ENCODE data around the gene PLB1.

The PLB1 gene

DNA sequence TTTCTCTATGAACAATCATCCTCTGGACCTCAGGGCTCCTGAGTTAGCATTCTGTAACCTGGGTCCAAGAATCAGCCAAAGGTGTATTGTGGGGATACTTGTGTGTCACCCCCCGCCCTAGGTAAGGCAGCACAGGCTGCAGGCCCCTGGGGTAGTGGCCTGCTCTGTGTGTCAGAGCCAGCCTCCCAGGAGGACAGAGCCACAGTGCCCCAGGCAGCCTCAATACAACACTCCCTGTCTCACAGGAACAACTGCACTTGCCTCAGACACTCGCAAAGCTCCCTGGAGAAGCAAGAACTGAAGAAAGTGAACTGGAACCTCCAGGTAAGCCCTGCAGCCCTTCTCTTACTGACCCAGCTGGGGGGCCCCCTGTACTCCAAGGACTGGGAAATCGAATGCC, 134.5 kb downstream of the PLB1 start:
- DNase-seq (ENCODE audit: low read depth), result no peak

DNA sequence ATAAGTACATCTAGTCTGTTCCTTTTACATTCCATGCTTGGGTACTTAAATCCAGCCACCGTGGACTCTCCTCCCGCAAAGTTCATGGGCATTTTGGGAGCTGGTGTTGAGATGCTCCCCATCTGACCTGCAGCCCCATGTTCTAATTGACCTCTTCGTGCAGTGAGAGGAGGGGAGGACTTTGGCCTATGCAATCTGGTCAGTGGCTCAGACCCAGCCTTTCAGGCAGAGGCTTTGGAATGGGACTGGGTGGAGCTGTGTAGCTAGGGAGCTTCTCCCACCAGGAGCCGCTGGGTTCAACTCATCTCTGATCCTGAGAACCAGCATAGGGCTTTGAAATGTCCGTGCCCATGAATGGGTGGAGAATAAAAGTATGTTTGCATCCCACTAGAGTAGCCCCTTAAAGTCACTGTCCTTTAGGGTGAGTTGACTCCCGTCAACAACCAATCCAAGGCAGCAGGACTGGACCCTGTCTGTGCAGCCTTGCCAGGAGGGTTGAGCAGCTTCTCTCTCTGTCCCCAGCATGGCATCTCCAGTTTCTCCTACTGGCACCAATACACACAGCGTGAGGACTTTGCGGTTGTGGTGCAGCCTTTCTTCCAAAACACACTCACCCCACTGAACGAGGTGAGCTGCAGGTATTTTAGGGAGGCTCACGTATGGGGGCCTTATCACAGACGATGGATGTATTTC, 135.8 kb downstream of the PLB1 start:
- no peak for DNase-seq (ENCODE audit: low read depth)

GRCh38 chr2:28632791-28633190, 136.9 kb downstream of the PLB1 start:
- no peak for DNase-seq (ENCODE audit: low read depth)

GRCh38 chr2:28633204-28633603, 137.3 kb downstream of the PLB1 start:
- no peak for DNase-seq (ENCODE audit: low read depth)

DNA sequence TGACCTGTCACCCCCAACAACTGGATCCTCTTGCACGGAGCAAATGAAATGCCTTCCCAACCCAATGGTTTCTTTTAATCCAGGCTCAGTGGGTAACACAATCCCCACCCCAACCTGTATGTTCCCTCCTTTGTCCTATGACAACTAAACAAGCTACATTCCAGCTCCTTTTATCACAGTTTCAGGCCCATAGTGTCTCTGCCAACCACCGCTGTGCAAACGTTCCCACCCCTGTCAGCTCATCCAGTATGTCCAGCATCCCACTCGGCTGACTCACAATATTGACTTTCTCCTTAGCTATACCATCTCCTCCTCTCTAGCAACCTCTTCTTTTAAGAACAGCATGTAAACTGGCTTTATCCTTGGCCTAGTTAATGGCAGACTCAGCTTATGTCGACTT, 137.9 kb downstream of the PLB1 start:
- no peak for DNase-seq (ENCODE audit: low read depth)

DNA sequence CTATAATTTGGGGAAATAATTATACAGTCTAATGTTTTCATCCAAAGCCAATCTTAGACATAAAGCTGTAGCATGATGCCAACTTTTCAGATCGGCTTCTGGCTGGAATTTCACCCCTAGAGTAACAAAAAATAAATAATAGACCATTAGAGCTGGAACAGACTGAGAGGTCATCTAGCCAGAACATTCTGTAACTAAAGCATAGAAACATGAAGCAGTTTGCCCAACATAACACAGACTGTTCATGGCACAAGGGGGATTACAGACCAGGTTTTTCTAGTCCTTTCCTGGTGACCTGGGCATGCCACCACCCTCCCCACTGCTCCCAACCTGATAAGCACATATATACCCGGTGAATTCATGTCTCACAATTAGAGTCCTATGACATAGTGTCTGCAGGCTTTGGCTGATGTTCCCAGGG, 139.3 kb downstream of the PLB1 start:
- DNase-seq (ENCODE audit: low read depth), result no peak

GRCh38 chr2:28636491-28636890, 140.6 kb downstream of the PLB1 start:
- DNase-seq (ENCODE audit: low read depth), result no peak

DNA sequence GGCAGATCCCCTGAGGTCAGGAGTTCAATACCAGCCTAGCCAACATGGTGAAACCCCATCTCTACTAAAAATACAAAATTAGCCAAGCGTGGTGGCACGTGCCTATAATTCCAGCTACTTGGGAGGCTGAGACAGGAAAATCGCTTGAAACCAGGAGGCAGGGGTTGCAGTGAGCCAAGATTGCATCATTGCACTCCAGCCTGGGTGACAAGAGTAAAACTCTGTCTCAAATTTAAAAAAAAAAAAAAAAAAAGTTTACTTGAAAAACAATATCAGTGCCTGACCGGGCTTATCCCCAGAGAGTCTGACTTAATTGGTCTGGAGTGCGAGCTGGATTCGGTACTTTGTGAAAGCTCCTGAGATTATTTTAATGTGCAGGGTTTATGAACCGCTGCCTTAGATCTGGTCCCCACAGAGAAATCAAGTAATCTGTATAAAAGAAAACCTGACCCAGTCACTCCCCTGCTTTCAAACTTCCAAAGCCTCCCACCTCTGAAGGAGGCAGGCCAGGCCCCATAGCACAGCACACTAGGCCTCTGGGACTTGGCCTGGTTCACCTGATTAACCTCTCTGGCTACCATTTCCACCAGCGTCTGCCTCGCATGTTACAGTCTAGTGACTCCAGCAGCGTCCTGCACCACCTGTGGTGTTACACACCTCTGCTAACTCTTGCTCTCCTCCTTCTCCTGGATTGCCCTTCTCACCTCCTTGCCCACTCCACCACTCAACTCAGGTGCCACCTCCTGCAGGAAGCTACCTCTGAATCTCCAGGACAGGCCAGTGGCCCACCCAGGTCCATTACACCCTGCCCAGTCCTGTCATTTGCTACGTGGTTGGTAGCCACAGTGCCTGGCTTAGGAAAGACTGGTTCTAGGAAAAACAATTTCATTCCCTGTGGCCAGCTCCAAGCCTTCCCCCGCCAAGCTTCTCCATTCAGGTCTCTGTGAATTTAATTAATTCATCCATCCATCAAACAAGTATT, 141.5 kb downstream of the PLB1 start:
- no peak for DNase-seq (ENCODE audit: low read depth)

- no peak for DNase-seq (ENCODE audit: low read depth)
Observed at GRCh38 chr2:28638102-28638501, 142.2 kb downstream of the PLB1 start.

- no peak for DNase-seq (ENCODE audit: low read depth)
Observed at GRCh38 chr2:28639092-28639691, 143.3 kb downstream of the PLB1 start.

DNA sequence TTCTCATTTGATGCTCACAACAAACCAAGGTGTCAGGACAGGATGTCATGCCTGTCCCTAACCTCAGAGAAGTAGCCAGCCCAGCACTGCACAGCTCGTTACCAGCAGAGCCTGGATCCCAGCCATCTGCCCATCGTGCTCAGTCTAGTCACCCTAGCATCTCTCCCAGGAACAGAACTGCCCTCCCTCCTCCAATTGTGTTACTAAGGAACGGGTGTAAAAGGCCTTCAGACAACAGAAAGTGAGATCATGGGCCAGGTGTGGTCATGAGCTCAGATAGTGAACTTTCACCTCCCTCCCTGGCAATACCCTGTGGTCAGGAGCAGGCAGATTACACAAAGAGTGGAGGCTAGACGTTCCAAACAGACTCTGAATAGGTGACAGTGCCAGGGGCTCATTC, 144.0 kb downstream of the PLB1 start:
- DNase-seq (ENCODE audit: low read depth), result no peak

- DNase-seq (ENCODE audit: low read depth), result no peak
Observed at GRCh38 chr2:28640260-28640907, 144.5 kb downstream of the PLB1 start.

DNA sequence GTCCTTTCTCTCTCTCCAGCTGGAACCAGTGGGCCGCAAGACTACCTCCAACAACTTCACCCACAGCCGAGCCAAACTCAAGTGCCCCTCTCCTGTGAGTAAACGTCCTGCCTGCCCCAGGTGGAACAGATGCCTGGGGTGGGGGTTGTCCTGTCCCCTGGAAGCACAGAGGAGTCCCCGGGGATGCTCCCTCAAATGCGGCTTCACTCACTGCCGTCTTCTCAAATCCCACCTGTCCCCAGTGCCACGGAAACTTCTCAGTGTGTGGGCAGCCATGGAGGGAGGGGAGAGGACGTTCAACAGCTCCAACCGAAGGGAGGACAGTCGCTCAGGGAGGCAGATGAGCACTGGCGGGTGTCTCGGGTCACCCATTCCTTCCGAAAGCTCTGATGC, 145.0 kb downstream of the PLB1 start:
- DNase-seq (ENCODE audit: low read depth), result no peak

GRCh38 chr2:28642796-28643195, 146.9 kb downstream of the PLB1 start:
- DNase-seq (ENCODE audit: low read depth), result no peak

DNA sequence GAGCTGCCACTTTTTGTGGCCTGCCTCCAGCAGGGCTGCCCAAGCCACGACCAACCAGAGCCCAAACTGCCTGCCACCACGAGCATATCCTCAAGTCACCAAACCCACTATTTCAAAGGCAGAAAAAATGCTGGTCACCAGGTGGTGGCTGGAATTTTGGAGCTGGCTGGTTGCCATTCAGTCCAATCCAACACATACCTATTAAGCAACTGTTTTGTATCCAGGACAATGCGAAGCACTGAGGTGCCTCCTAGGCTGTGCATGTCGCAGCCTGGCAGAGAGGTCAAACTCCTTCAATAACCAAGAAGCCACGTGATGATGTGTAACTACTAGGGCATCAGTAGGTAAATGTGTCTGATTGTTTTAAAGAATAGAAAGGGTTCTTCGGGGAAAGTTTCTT, 147.5 kb downstream of the PLB1 start:
- no peak for DNase-seq (ENCODE audit: low read depth)

GRCh38 chr2:28643911-28644334, 148.1 kb downstream of the PLB1 start:
- DNase-seq (ENCODE audit: low read depth), result no peak

GRCh38 chr2:28644760-28645159, 148.9 kb downstream of the PLB1 start:
- DNase-seq (ENCODE audit: low read depth), result no peak

DNA sequence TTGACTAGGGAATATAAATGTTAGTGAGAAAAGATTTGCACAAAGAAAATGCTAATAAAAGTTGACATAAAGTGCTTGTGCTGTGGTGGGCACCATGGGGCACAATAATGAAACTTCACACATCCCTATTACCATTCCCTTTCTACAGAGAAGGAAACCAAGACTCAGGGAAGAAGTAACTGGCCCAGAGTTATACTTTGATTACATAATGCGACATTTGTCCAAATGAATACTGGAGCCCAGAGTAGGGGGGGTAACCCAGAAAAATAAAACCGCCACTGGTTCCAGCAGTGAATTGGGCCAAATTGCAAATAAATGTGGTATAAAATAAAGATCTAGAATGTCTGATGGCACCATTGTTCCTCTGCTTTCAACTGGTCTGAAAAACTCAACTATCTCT, 149.7 kb downstream of the PLB1 start:
- DNase-seq (ENCODE audit: low read depth), result no peak

DNA sequence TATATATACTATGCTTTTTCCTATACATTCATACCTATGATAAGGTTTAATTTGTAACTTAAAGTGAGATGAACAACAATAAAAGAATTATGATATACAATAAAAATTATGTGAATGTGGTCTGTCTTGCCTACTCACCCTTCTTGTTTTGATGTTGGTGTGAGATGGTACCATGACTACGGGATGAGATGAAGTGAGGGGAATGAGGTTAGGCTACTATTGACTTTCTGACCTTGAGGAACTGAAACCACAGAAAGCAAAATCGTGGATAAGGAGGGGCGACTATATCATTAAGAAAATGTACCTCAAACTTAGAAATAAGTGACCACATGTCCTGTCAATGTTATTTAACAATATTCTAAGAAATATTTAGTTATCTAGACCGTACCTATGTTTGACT, 151.8 kb downstream of the PLB1 start:
- DNase-seq (ENCODE audit: low read depth), result no peak

GRCh38 chr2:28648147-28648546, 152.3 kb downstream of the PLB1 start:
- no peak for DNase-seq (ENCODE audit: low read depth)

DNA sequence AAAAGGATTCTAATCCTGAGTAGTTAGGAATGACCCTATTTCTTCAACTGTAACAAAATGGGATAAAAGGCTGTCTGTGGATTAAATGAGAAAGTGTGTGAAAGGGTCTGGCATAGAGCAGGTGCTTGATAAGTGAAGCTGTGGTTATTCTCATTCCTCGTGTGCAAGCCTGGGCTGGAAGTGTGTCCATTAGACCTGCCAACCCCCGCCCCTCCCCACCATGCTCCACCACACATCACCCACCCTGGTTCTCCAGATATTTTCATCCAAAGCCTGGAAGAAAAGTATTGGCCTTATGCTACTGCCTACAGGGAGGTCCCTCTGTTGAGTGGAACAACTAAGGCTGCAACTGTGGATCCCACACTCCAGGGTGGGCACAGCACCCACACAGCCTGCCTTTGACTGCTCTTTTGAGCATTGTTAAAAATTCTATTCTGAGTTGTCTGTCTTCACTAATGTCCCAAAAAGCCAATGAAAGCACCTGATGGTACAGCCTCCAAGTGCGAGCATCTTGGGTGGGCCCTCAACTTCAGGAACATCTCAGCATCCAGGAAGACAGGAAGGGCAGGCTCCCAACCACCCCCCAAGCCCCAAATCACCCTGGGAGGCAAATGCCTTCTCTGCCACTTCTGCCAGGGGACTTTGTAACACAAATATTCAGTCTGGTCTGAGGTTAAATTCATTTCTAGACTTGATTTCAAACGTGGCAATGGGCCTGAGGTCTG, 153.0 kb downstream of the PLB1 start:
- DNase-seq (ENCODE audit: low read depth), result no peak
